HCEC 1CT (cell line): Measurements from ENCODE around the gene KCNQ1OT1.

Experiments used
- DNase-seq: peaks from one replicate; pipeline ENCODE4 v3.0.0-alpha.2; 2017

Gene KCNQ1OT1

GRCh38 chr11:2685566-2686359 is 14.0 kb downstream of the KCNQ1OT1 start:
- no peak for DNase-seq

GRCh38 chr11:2685051-2685450 is 14.7 kb downstream of the KCNQ1OT1 start:
- no peak for DNase-seq

DNA sequence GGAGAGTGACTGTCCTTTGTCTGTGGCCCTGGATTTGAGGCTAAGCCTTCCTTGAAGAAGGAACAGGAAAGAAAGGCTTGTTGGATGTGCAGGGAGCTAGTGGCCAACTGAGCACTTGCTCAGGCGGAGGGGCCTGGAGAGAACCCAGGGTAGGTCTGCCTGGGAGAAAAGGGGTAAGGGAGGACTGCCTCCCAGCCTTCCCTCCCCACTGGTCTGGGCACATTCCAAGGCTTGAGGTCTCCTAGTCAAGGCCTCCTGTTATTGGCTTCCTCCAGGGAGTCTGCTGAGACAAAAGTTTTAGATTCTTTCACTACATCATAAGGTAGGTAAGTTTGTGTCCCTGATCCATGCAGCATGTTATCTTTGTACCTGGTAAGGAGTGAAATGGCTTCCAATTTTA is 15.2 kb downstream of the KCNQ1OT1 start:
- DNase-seq = no peak

- DNase-seq = no peak
Observed at GRCh38 chr11:2683806-2684205, 16.0 kb downstream of the KCNQ1OT1 start.

- DNase-seq = no peak
Observed at GRCh38 chr11:2681408-2682145, 18.2 kb downstream of the KCNQ1OT1 start.

GRCh38 chr11:2679011-2679676 is 20.6 kb downstream of the KCNQ1OT1 start:
- DNase-seq = no peak

GRCh38 chr11:2678396-2678795 is 21.4 kb downstream of the KCNQ1OT1 start:
- no peak for DNase-seq

DNA sequence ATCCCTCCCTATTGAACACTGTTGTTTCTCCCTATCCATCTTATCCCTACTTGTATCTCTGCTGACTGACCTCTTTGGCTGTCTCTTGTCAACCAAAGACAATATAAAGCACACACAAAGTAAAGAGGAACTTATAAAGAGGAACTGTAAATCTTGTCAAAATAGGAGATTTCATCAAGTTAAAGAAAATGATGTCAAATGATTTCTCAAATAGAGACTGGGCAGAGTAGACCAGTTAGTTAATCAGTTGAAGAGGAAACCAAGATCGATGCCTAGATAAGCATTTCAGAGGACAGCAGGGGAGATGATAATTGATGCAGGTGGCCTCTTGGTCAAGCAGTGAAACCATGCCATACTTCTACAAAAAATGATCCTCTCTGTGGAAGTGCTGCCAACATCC is 22.7 kb downstream of the KCNQ1OT1 start:
- no peak for DNase-seq

DNA sequence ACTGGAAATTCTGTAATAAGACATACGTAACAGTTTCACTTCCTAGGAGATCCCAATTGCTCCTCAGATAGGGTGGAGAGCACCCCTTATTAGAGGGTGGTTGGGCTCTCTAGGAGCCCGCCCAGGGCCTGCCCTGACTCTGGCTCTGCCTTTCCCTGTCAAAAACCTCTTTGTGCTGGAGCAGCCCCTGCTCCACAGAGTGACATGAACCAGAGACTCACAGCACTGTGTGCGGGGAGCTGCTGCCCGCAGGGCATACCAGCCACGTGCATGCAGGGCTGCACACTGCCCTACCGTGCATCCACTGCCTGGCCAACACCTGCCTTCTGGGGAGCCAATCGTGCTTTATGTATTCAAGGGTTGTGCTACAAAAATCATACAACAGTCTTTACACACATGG is 24.3 kb downstream of the KCNQ1OT1 start:
- no peak for DNase-seq

DNA sequence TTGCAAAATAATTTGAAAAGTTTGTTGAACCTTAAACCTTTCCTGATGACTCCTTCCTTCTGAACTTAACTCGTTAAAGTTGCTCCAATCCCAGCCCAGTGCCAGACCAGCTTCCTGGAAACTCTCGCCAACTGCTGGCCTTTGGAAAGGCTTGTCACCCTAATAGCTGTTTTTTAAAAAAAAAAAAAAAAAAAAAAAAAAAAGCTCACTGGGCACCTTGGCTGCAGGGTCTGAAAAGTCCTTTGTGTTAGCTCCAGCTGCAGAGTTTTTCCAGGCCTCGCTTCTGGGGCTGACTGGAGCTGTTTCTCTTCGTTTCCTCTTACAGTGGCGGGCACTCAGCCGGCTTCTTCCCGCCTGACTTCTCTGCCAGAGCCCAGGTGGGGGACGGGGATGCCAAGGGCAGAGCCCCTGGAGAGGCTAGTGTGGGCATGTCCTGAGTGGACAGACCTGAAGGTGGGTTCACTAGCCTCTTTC is 25.1 kb downstream of the KCNQ1OT1 start:
- no peak for DNase-seq

DNA sequence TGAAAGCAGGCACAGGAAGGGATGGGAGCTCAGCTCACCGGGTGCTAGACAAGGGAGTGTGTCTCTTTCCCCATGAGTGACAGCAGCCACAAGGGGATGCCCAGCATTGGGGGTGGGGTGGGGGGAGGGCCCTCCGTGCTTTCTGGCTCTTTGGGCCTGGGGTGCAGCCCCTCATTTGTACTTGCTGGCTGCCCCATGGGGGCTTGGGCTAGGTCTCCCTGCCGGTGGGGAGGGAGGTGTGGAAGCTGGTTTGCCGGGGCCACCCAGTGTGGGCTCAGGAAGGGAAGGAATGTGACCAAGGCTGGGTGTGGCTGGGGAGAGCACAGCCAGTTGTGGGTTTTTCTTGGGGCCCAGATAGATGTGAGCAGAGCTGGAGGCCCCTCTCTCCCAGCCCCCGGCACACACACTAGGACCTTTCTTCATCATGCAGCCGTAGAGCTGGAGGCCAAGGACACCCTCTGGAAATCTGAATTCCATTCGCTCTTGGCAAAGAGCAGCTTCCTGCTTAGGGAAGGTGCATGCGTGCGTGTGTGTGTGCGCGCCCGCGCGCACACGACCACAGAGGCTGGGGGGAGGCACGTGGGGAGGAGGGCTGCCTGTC is 25.8 kb downstream of the KCNQ1OT1 start:
- no peak for DNase-seq

GRCh38 chr11:2673250-2673610 is 26.6 kb downstream of the KCNQ1OT1 start:
- DNase-seq = no peak

- DNase-seq = no peak
Observed at GRCh38 chr11:2672553-2673249, 27.1 kb downstream of the KCNQ1OT1 start.

- no peak for DNase-seq
Observed at GRCh38 chr11:2671748-2672147, 28.0 kb downstream of the KCNQ1OT1 start.

DNA sequence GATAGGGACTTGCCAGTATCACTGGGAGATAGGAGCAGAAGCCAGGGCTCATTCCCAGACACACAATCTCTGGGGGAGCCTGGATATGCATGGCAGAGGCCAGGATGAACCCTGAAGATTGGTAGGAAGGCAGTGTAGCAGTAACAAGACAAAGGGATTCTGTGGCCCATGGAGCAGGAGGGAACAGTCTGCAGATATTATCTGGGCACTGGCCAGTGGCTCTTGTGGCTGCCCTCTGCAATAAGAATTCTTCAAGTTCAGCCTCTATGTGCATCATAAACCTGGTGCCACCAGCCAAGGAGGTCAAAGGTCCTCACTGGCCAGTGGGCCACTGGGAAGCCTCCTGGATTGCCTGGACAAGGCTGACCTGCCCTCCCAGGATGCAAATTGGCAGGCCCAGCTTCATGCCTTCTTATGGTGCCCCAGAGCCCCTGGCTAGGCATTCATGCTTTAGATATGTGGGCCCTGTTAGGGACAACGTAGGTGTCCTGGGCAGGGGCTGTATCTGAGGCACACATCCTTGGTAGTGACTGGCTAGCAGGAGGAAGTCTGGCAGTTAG is 29.2 kb downstream of the KCNQ1OT1 start:
- DNase-seq = no peak

DNA sequence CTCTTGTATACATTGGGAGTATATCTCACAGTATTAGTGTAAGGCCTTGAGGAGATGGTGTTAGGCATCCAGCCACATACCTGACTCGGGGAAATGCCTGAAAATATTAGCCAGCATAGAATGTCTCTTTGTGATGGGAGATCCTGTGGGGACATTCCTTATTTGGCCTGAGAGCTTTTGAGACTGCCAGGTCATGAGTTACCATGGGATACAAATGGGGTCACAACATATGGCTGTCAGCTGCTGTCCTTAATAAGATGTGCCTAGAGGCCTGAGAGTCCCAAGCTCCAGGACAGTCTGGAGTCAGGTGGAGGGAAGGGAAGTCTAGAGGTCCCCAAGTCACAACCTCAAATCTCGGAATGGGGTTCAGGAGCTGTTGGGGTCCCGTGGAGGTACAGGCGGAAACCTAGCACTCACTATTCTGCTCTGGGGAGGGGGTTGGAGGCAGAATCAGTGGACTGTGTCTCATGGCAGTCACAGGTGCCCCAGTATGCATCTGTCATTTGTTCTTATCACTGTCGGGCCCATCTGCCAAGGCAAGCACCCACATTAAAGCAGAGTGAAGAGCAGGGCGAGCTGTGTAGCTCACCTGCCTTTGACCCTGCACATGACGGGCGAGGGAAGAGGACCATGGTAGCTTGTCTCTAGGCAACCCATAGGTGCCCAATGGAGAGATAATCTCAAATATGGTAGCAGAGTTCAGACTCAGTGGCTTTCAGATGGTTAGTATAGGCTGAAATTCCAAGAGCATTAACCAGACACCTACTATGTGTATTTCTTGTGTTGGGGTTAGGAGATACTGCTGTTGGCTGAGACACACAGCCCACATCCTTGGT is 29.9 kb downstream of the KCNQ1OT1 start:
- DNase-seq = no peak

- no peak for DNase-seq
Observed at GRCh38 chr11:2668876-2669275, 30.9 kb downstream of the KCNQ1OT1 start.

- no peak for DNase-seq
Observed at GRCh38 chr11:2667940-2668339, 31.9 kb downstream of the KCNQ1OT1 start.

DNA sequence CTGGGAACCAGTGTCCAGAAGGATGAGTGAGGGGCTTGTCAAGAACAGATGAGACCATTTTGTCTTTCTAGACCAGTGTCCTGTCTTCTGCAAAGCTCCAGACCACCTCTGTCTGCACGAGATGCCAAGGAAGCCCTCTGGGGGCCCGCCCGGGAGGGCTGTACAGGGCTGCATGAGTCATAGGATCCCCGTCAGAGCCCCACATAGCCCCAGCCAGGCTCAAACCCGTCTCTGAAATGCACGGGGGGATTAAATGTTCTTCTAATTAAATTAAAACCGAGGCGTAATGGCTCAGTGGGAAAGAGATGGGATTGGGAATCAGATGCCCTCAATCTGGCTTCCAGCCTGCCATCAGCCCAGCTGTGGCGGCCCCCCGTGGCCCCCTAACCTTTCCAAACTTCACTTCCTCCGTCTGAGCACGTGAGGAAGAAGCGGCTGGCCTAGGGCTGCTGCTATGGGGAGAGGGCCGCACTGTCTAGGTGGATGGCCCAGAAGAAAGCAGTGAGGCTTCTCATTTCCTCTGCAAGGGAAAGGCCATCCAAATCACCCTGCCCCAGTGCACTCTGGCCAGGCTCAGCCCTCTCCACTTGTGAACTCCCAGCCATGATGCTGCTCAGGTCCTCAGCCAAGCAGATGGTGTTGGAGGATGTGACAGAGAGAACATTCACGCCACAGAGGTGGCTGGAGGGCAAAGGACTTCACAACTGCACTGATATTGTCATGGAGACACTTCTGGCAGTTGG is 32.8 kb downstream of the KCNQ1OT1 start:
- DNase-seq = no peak

- DNase-seq = no peak
Observed at GRCh38 chr11:2666401-2666741, 33.4 kb downstream of the KCNQ1OT1 start.
